Stimulated activated memory B cell treated with anti-CD40 and anti-IgM and Interleukin-4, amounts not matched to agents 10 μg/mL and 1 μg/mL and 100 μg/mL, for 72 hours (primary cell): ENCODE data around the gene KRT76.
"Not testable (repeated sequence)": the region's sequence is repeated elsewhere in the genome, so short reads cannot be mapped to it uniquely, and the experiment has no call there.

Experiments used
- ATAC-seq: fragments of 150-1000 bp; cut with Tn5 transposase; 2 replicates; pipeline ENCODE4 v1.10.0; 2021
- H3K27ac Mint-ChIP-seq: one replicate; pipeline ENCODE4 v1.8.0; 2022; ENCODE audit warnings: mild to moderate bottlenecking, mixed read lengths
- H3K27me3 Mint-ChIP-seq: one replicate; pipeline ENCODE4 v1.8.0; 2022; ENCODE audit warnings: mixed read lengths
- H3K36me3 Mint-ChIP-seq: one replicate; pipeline ENCODE4 v1.8.0; 2022; ENCODE audit warnings: mixed read lengths
- H3K4me1 Mint-ChIP-seq: one replicate; pipeline ENCODE4 v1.8.0; 2022; ENCODE audit warnings: mixed read lengths
- H3K4me3 Mint-ChIP-seq: one replicate; pipeline ENCODE4 v1.8.0; 2022; ENCODE audit warnings: mild to moderate bottlenecking, moderate library complexity, mixed read lengths
- H3K9me3 Mint-ChIP-seq: one replicate; pipeline ENCODE4 v1.8.0; 2022; ENCODE audit warnings: mixed read lengths

The KRT76 gene

GRCh38 chr12:52806169-52806811, 29.1 kb upstream of the KRT76 start:
- H3K4me3 Mint-ChIP-seq: no peak overlapping the region
- no peaks in the 10 kb centered on the region for H3K36me3 Mint-ChIP-seq
- H3K27ac Mint-ChIP-seq: no peak overlapping the region
- no peaks in the 10 kb centered on the region for H3K9me3 Mint-ChIP-seq
- H3K27me3 Mint-ChIP-seq: peaks cover 27% of the 10 kb centered on the region
- no peak for ATAC-seq
- H3K4me1 Mint-ChIP-seq: no peaks in the 10 kb centered on the region

DNA sequence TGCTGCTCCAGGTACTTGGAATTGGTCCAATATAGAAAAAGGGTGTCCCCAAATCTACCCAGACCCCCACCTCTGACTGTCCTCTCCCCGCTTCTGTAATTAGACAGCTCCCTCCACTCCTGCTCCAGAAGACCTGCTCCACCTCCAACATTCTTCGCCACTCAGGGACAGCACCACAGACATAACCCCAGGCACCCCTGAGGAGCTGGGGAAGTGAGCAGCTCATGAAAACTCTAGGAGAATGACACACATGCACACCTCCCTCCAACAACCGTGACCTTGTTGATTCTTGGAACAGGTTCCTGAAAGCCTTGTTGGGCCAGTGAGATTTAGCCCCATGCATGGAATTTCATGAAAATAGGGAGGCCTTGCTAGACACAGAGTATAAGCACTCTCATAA, 28.6 kb upstream of the KRT76 start:
- ATAC-seq: no peak

GRCh38 chr12:52805000-52805399, 27.9 kb upstream of the KRT76 start:
- Mint-ChIP-seq H3K36me3 (no peaks in the 10 kb centered on the region), H3K27me3 (peaks cover 27% of the 10 kb centered on the region), H3K27ac (no peak overlapping the region), H3K4me1 (no peaks in the 10 kb centered on the region), H3K4me3 (no peak overlapping the region), H3K9me3 (no peaks in the 10 kb centered on the region)
- ATAC-seq: no peak

More for the DNA sequence above, 28.6 kb upstream of the KRT76 start:
- Mint-ChIP-seq H3K27me3 (peaks cover 27% of the 10 kb centered on the region), H3K36me3 (no peaks in the 10 kb centered on the region), H3K4me3 (no peak overlapping the region), H3K9me3 (no peaks in the 10 kb centered on the region), H3K27ac (no peak overlapping the region), H3K4me1 (no peaks in the 10 kb centered on the region)

DNA sequence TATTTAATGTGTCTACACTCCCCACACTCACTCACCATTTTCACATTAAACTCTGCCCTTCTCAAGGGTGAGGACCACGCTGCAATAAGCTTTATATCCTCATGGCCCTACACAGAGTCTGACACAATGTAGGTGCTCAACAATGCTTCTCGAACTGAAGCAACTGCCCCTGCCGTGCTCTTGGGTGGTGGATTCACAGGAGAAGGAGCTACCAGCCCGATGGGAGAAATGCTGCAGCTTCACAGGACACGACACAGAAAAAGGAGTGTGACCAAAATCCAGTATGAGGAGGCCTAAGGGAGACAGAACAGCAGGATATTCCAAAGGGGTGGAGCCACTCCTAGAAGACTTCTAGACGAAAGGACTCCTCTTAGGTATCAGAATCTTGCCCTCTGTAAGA, 25.3 kb upstream of the KRT76 start:
- H3K27ac Mint-ChIP-seq: no peak overlapping the region
- no peaks in the 10 kb centered on the region for H3K9me3 Mint-ChIP-seq
- no peak for ATAC-seq
- H3K4me1 Mint-ChIP-seq: no peaks in the 10 kb centered on the region
- no peak overlapping the region for H3K4me3 Mint-ChIP-seq
- H3K36me3 Mint-ChIP-seq: no peaks in the 10 kb centered on the region
- H3K27me3 Mint-ChIP-seq: peaks cover 6% of the 10 kb centered on the region

GRCh38 chr12:52801773-52802172, 24.6 kb upstream of the KRT76 start:
- H3K27ac Mint-ChIP-seq: no peak overlapping the region
- H3K27me3 Mint-ChIP-seq: no peaks in the 10 kb centered on the region
- no peak overlapping the region for H3K4me3 Mint-ChIP-seq
- no peaks in the 10 kb centered on the region for H3K36me3 Mint-ChIP-seq
- no peaks in the 10 kb centered on the region for H3K4me1 Mint-ChIP-seq
- no peak for ATAC-seq
- no peaks in the 10 kb centered on the region for H3K9me3 Mint-ChIP-seq

DNA sequence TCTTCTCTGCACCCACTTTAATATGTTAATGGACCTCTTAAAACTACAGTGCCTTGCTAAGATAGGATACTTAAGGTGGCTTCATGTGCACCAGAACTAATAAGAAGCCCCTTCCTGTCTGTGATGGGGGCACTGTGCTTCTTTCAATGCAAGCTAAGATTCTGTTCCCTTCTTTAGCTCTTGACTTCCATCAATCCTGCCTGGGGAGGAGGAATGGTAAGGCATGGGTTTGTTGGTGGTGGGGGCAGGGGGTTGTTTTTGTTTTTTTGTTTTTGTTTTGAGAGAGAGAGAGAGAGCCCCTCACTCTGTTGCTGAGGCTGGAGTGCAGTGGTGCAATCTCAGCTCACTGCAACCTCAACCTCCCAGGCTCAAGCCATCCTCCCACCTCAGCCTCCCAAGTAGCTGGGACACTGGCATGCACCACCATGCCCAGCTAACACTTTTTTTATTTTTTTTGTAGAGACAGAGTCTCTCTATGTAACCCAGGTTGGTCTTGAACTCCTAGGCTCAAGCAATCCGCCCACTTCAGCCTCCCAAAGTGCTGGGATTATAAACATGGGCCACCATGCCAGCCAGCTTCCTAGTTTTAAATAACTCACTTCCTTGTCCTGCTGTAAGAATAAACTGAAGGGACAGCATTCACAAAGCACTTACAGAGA, 23.2 kb upstream of the KRT76 start:
- H3K4me1 Mint-ChIP-seq: no peaks in the 10 kb centered on the region
- H3K36me3 Mint-ChIP-seq: no peaks in the 10 kb centered on the region
- no peak for ATAC-seq
- H3K27ac Mint-ChIP-seq: no peak overlapping the region
- no peak overlapping the region for H3K4me3 Mint-ChIP-seq
- H3K27me3 Mint-ChIP-seq: peaks cover 8% of the 10 kb centered on the region
- H3K9me3 Mint-ChIP-seq: no peaks in the 10 kb centered on the region

- Mint-ChIP-seq H3K27me3 (peaks cover 16% of the 10 kb centered on the region), H3K4me3 (no peak overlapping the region), H3K36me3 (no peaks in the 10 kb centered on the region), H3K4me1 (no peaks in the 10 kb centered on the region), H3K27ac (no peak overlapping the region), H3K9me3 (no peaks in the 10 kb centered on the region)
- no peak for ATAC-seq
Measured at GRCh38 chr12:52799505-52800211, 22.5 kb upstream of the KRT76 start.

DNA sequence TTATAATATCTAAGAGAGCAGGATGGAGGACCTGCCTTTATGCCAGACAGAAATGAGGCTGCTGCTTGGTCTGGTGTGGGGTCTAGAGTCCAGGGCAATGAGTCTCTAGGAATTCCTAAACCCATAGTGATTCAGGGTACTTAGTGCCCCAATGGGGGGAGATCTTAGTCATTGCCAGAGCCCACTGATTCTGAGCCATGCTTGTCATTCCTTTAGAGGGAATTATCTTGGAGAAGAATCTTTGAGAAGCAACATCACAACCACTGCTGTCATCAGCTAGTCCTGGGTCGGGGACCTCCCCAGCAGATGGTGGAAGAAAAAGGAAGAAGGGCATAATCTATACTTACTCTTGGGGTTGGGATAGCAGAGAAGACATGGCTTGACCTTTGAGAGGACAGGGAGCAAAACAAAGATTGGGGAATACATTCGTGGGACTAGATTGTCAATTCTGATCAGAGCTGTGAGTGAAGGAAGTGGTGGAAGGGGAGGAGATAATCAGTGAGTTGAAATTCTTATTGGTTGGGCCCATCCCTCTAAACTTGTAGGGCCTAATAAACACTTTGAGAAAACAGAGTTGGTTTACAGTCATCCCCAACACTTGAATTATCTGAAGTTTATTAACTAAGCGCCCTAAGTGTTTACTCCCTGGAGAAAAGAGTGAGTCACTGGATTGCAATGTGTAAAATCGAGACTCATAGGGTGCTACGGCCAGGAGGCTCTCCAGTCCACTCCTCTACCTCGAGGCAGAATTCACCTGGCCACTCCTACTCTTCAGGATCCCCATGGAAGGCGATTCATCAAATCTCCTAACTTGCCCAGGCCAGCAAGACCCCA, 21.7 kb upstream of the KRT76 start:
- H3K9me3 Mint-ChIP-seq: no peaks in the 10 kb centered on the region
- no peak overlapping the region for H3K27ac Mint-ChIP-seq
- H3K27me3 Mint-ChIP-seq: peaks cover 23% of the 10 kb centered on the region
- ATAC-seq: no peak
- H3K4me3 Mint-ChIP-seq: no peak overlapping the region
- no peaks in the 10 kb centered on the region for H3K4me1 Mint-ChIP-seq
- H3K36me3 Mint-ChIP-seq: no peaks in the 10 kb centered on the region

DNA sequence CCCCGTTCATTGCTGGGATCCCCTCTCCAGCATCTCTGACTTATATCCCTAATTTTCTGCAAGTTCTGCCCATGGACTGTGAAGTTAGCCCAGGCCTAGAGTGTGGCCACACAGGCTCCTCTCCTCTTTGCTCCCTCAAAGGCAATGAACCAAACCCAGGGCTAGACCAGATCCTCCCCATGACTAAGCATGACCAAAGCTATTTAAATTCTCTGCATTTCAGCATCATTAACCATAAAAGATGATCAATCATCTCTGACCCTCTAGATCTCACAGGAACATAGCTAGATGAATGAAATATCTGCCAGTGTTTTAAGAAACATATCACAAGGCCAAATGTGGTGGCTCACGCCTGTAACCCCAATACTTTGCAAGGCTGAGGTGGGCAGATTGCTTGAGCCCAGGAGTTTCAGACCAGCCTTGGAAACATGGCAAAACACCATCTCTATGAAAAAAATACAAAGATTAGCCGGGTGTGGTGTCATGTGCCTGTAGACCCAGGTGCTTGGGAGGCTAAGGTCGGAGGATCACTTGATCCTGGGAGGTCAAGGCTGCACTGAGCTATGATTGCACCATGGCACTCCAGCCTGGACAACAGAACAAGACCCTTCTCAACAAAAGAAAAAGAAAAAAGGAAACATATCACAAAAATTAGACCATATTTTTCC, 21.0 kb upstream of the KRT76 start:
- Mint-ChIP-seq H3K27me3 (peaks cover 30% of the 10 kb centered on the region), H3K9me3 (no peaks in the 10 kb centered on the region)
- ATAC-seq: no peak

DNA sequence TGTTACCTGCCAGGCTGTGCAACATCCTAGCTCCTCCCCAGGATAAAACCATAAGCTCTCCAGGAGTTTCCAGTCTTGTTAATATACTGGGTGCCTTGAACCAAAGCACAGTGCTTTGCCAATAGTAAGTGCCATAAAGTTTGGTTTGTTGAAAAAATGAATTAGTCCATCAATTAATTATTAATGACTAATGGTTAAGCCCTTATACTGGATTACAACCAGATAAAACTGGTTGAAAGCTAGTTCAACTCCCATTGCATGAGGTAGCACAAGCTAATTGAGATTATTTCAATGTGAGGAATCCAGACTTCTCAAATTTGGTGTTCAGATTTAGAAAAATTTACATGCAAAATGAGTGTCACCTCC, 20.4 kb upstream of the KRT76 start:
- Mint-ChIP-seq H3K27ac (no peak overlapping the region), H3K36me3 (no peaks in the 10 kb centered on the region), H3K27me3 (peaks cover 30% of the 10 kb centered on the region), H3K4me1 (no peaks in the 10 kb centered on the region), H3K4me3 (no peak overlapping the region), H3K9me3 (no peaks in the 10 kb centered on the region)
- no peak for ATAC-seq

More for the DNA sequence above, 21.0 kb upstream of the KRT76 start:
- H3K27ac Mint-ChIP-seq: no peak overlapping the region
- no peaks in the 10 kb centered on the region for H3K4me1 Mint-ChIP-seq
- H3K4me3 Mint-ChIP-seq: no peak overlapping the region
- no peaks in the 10 kb centered on the region for H3K36me3 Mint-ChIP-seq

DNA sequence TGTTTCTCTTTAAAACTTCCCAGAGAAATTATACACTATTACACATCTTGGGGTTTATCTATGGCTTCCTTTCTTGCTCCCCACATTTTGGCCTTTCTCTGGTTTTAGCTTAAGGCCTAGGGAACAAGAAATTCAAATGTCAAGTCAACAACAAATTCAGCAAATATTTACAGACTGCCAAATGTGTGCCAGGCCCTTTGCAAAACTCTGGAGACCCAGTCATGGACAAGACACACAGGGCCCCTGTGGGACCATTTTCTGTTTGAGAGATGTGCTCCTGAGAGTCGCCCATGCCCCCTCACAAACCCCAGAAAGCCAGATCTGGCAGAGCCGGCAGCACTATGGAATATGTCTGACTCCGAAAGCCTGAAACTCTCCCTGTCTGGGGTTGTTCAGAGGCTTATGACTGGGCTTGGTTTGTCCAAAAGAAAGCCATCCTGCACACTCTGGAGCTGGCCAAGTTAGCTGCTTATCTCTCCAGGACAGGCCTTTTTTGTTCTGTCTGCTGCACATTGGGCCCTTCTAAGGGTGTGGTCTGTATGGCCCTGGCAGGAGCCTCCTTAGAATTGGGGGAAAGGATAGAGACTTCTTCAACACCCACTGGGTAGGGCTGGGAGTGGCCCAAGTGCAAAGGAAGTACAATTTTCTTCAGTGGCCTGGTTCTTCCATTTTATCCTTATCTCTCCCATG, 19.8 kb upstream of the KRT76 start:
- no peaks in the 10 kb centered on the region for H3K36me3 Mint-ChIP-seq
- H3K4me1 Mint-ChIP-seq: no peaks in the 10 kb centered on the region
- H3K4me3 Mint-ChIP-seq: no peak overlapping the region
- H3K9me3 Mint-ChIP-seq: no peaks in the 10 kb centered on the region
- no peak for ATAC-seq
- no peak overlapping the region for H3K27ac Mint-ChIP-seq
- peaks cover 30% of the 10 kb centered on the region for H3K27me3 Mint-ChIP-seq

DNA sequence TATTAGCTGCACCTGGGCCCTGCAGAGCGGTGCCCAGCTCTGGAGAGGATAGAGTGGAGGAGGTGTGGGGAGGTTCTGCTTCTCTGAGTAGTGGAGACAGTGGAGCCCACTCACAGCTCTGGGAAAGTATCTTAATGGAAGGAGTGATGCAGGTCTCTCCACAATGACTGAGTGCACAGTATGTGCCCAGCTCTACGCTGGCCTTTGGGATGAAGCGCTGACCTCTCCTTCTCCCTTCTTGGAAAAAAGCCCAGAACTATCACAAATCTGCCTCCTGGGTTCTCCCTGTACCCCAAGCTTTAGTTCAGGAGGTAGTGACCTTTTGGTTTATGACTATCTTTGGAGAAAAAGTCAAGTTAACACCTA, 19.3 kb upstream of the KRT76 start:
- H3K36me3 Mint-ChIP-seq: no peaks in the 10 kb centered on the region
- H3K9me3 Mint-ChIP-seq: no peaks in the 10 kb centered on the region
- no peak overlapping the region for H3K27ac Mint-ChIP-seq
- H3K4me3 Mint-ChIP-seq: no peak overlapping the region
- no peak for ATAC-seq
- peaks cover 30% of the 10 kb centered on the region for H3K27me3 Mint-ChIP-seq
- H3K4me1 Mint-ChIP-seq: no peaks in the 10 kb centered on the region

DNA sequence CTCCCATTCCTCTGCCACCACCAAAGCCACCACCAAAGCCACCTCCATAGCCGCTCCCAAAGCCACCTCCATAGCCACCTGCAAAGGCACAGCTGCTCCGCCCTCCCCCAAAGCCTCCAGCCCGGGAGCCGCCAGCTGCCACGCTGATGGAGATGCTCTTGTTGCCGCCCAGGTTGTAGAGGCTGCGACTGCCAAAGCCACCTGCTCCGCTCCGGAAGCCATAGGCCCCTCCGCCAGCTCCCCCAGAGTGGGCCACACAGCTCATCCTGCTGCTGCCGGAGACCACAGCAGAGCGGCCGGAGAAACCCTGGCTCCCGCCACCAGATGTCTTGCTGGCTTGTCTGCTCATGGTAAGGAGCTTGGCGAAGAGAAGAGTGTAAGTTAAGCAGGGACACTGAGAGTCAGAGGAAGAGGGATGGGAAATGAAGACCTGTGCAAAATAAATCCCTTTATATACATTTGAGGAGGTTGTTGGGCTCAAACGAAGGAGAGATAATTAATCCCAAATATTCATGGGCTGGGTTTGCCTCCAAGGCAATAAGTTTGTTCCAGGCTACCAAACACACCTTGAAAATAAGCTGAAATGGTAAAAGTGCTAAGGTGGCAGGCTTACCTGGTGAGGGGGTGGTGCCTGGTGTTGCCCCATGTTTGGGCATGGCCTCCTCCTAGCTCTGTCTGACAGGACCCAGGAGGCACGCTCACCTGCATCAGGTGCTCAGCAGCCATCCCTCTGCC, 18.7 kb upstream of the KRT76 start, which contains the start of gene KRT3:
Gene KRT3 (minus strand): TSS at position 424 of the 735 bp plus-strand sequence. CDS start 75 bp downstream, at position 349.
- ATAC-seq: no peak
- Mint-ChIP-seq H3K4me3 (no peak within 1 kb of the TSS), H3K4me1 (no peaks in the 10 kb centered on the region), H3K27ac (no peak within 1 kb of the TSS), H3K36me3 (no peaks in the 10 kb centered on the region), H3K9me3 (no peaks in the 10 kb centered on the region), H3K27me3 (peaks cover 32% of the 10 kb centered on the region)

GRCh38 chr12:52795332-52795674, 18.2 kb upstream of the KRT76 start:
- peaks cover 38% of the 10 kb centered on the region for H3K27me3 Mint-ChIP-seq
- H3K27ac Mint-ChIP-seq, ATAC-seq, H3K9me3 Mint-ChIP-seq, H3K36me3 Mint-ChIP-seq, H3K4me1 Mint-ChIP-seq, H3K4me3 Mint-ChIP-seq: not testable (repeated sequence)
